Common myeloid progenitor, CD34-positive (primary cell): ENCODE data around the gene PLAAT4.
"Not testable (repeated sequence)": the region's sequence is repeated elsewhere in the genome, so short reads cannot be mapped to it uniquely, and the experiment has no call there.

Experiments
- CTCF ChIA-PET: fragments of 350-600 bp; sonication (Branson Sonifier 250); formaldehyde crosslinking; loops from one replicate; lab custom pipeline; 2021; ENCODE audit warnings: antibody characterized with exemption; lab: Charles Lee
- POLR2A ChIA-PET: fragments of 350-600 bp; sonication (Branson Sonifier 250); formaldehyde crosslinking; loops from one replicate; lab custom pipeline; 2021; ENCODE audit warnings: antibody characterized with exemption; lab: Charles Lee
- DNase-seq, 3 donors: peaks; one replicate each; pipeline versions ENCODE4 v3.0.0 to v3.0.0-alpha.2; 2013
- H3K27ac ChIP-seq, 2 experiments: 1 replicate in 1 of 2; 2 replicates in 1 of 2; pipeline ENCODE4 v1.7.0; 2013; ENCODE audit warnings: inconsistent platforms in 2 of 2, low read length in 2 of 2, mild to moderate bottlenecking in 2 of 2, low read depth in 1 of 2, moderate library complexity in 1 of 2; ENCODE audit not compliant: severe bottlenecking in 2 of 2, insufficient read depth in 1 of 2, poor library complexity in 1 of 2
- H3K27me3 ChIP-seq, 5 experiments: replicated peaks in 2 of 5; 1 replicate in 3 of 5; 2 replicates in 2 of 5; pipeline versions ENCODE4 v1.6.1 to v1.7.0; 2013; ENCODE audit warnings: low read length in 4 of 5, mild to moderate bottlenecking in 2 of 5, moderate library complexity in 2 of 5, inconsistent platforms in 1 of 5; ENCODE audit not compliant: insufficient read depth in 5 of 5, control insufficient read depth in 4 of 5
- H3K36me3 ChIP-seq, 4 experiments: 1 replicate in 2 of 4; 2 replicates in 2 of 4; pipeline versions ENCODE4 v1.6.1 to v1.7.0; 2013; ENCODE audit warnings: low read length in 3 of 4, control low read depth in 1 of 4, mild to moderate bottlenecking in 1 of 4; ENCODE audit not compliant: control insufficient read depth in 4 of 4, insufficient read depth in 4 of 4
- H3K4me1 ChIP-seq, 4 experiments: 1 replicate in 3 of 4; 2 replicates in 1 of 4; pipeline versions ENCODE4 v1.6.1 to v1.7.1; 2013; ENCODE audit warnings: low read length in 3 of 4, mild to moderate bottlenecking in 3 of 4, control low read depth in 1 of 4, inconsistent platforms in 1 of 4, moderate library complexity in 1 of 4; ENCODE audit not compliant: control insufficient read depth in 4 of 4, insufficient read depth in 4 of 4; ENCODE audit errors: control extremely low read depth in 1 of 4
- H3K4me3 ChIP-seq, 7 experiments: 1 replicate in 4 of 7; 2 replicates in 3 of 7; pipeline versions ENCODE4 v1.5.1 to v1.7.0; 2013; ENCODE audit warnings: mild to moderate bottlenecking in 7 of 7, low read length in 6 of 7, moderate library complexity in 6 of 7, inconsistent platforms in 2 of 7, low read depth in 2 of 7, control low read depth in 1 of 7; ENCODE audit not compliant: insufficient read depth in 4 of 7, control insufficient read depth in 1 of 7; ENCODE audit errors: extremely low read depth in 1 of 7
- H3K9me3 ChIP-seq, 5 experiments: 1 replicate in 4 of 5; 2 replicates in 1 of 5; pipeline versions ENCODE4 v1.6.1 to v1.7.1; 2013; ENCODE audit warnings: low read length in 4 of 5, mild to moderate bottlenecking in 2 of 5, inconsistent platforms in 1 of 5, low read depth in 1 of 5, moderate library complexity in 1 of 5; ENCODE audit not compliant: control insufficient read depth in 4 of 5, insufficient read depth in 2 of 5; ENCODE audit errors: control extremely low read depth in 1 of 5
- WGBS: methylation state at CpG from one replicate; pipeline ENCODE4 v1.1.5; 2013; ENCODE audit not compliant: insufficient coverage; 5-methylcytosine and 5-hydroxymethylcytosine counted together

The PLAAT4 gene

DNA sequence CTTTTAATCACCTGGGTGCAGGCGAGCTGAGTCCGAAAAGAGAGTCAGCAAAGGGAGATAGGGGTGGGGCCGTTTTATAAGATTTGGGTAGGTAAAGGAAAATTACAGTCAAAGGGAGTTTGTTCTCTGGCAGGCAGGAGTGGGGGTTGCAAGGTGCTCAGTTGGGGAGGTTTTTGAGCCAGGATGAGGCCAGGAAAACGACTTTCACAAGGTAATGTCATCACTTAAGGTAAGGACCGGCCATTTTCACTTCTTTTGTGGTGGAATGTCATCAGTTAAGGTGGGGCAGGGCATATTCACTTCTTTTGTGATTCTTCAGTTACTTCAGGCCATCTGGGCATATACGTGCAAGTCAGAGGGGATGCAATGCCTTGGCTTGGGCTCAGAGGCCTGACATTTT, 7.2 kb upstream of the PLAAT4 start:
- H3K4me1 ChIP-seq: peaks cover 11 to 43% (median 21%) of the 10 kb centered on the region in 4 experiments
- H3K9me3 ChIP-seq, H3K4me3 ChIP-seq, DNase-seq, H3K36me3 ChIP-seq, H3K27ac ChIP-seq, H3K27me3 ChIP-seq, POLR2A ChIA-PET: not testable (repeated sequence)
- CTCF ChIA-PET: interaction anchor here (0.9 to 1.0 kb wide), 3 partner anchors 14 to 22 kb away, joined by 3 to 4 read pairs (median 3); no protein-coding TSS in a partner anchor
- WGBS: 78% methylated on average over 3 of the region's 6 CpGs

DNA sequence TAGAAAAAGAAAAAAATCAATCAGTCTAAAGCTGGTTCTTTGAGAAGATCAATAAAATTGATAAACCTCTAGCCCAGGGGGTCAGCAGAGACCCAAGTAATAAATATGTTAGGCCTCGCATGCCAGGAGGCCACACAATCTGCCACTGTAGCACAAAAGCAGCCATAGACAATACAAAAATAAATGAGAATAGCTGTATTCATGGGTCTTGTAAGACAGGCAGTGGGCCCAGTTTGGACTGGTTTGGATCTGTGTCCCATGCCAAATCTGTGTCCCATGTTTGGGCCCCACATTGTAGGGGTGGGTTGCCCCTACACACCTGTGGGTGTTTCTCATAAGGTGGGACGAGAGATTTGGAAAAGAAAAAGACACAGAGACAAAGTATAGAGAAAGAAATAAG, 6.6 kb upstream of the PLAAT4 start:
- CTCF ChIA-PET: interaction anchor here (1.0 kb wide), 1 partner anchor 15 kb away, joined by 3 read pairs; no protein-coding TSS in a partner anchor
- peaks cover 11 to 43% (median 21%) of the 10 kb centered on the region in 4 experiments for H3K4me1 ChIP-seq
- no peaks in the 10 kb centered on the region for H3K36me3 ChIP-seq
- no peaks in the 10 kb centered on the region for H3K27me3 ChIP-seq
- H3K4me3 ChIP-seq: no peak overlapping the region
- no peak for DNase-seq
- WGBS: 100% methylated on average over 1 of the region's 2 CpGs
- POLR2A ChIA-PET: no interaction called here
- H3K27ac ChIP-seq: no peak overlapping the region
- H3K9me3 ChIP-seq: no peaks in the 10 kb centered on the region

- H3K36me3 ChIP-seq, H3K27me3 ChIP-seq, H3K27ac ChIP-seq, POLR2A ChIA-PET, H3K9me3 ChIP-seq: not testable (repeated sequence)
- CTCF ChIA-PET: interaction anchor here (0.9 to 3.5 kb wide), 4 partner anchors 21 to 52 kb away, joined by 3 to 10 read pairs (median 3); no protein-coding TSS in a partner anchor
- peak in 2 of 3 donors; percentile 66 to 81 for DNase-seq
- peaks cover 11 to 53% (median 29%) of the 10 kb centered on the region in 4 experiments for H3K4me1 ChIP-seq
- WGBS: 100% methylated on average over 1 of the region's 6 CpGs
- peak overlapping the region in 2 of 7 experiments; percentile 16 to 24 for H3K4me3 ChIP-seq
These were observed 5.4 kb upstream of the PLAAT4 start for GRCh38 chr11:63531074-63531792.

DNA sequence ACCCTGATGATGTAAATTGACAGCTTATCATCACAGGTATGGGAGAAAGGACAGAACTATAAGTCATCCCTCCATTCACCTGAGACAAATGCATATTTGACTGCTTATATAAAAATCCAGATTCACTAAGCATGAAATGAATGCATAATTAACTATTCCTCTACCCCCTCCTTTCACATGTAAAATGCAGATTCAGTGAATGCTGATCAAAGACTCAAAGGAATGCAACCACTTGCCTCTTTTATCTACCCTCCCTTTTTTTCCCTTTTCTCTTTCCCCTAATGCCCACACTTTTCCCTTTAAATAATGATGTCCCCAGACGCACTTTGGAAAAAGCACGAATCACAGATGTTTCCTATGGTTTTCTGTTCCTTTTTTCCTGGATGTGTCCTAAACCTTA, 4.5 kb upstream of the PLAAT4 start:
- CTCF ChIA-PET: interaction anchor here (0.5 to 3.5 kb wide), 6 partner anchors 10 to 661 kb away, joined by 3 to 10 read pairs (median 3); no protein-coding TSS in a partner anchor

GRCh38 chr11:63532799-63533475, 3.7 kb upstream of the PLAAT4 start:
- Histone ChIP-seq H3K9me3 (no peaks in the 10 kb centered on the region), H3K4me3 (no peak overlapping the region), H3K27ac (no peak overlapping the region), H3K36me3 (no peaks in the 10 kb centered on the region), H3K4me1 (peaks cover 13 to 57% (median 36%) of the 10 kb centered on the region in 4 experiments), H3K27me3 (no peaks in the 10 kb centered on the region)
- CTCF ChIA-PET: interaction anchor here (1.2 to 3.5 kb wide), 5 partner anchors 13 to 54 kb away, joined by 3 to 10 read pairs (median 3); no protein-coding TSS in a partner anchor
- POLR2A ChIA-PET: no interaction called here
- WGBS: 84% methylated on average over 3 of the region's 4 CpGs
- no peak for DNase-seq

More for the DNA sequence above, 4.5 kb upstream of the PLAAT4 start:
- H3K4me1 ChIP-seq: peaks cover 13 to 57% (median 35%) of the 10 kb centered on the region in 4 experiments
- WGBS: 81% methylated on average over 2 of the region's 2 CpGs
- H3K4me3 ChIP-seq: no peak overlapping the region
- no peak overlapping the region for H3K27ac ChIP-seq
- no peaks in the 10 kb centered on the region for H3K36me3 ChIP-seq
- no peaks in the 10 kb centered on the region for H3K27me3 ChIP-seq
- no peaks in the 10 kb centered on the region for H3K9me3 ChIP-seq
- DNase-seq: no peak
- POLR2A ChIA-PET: no interaction called here

- ChIA-PET POLR2A (no interaction called here), CTCF (interaction anchor here (1.4 to 3.5 kb wide), 4 partner anchors 14 to 55 kb away, joined by 3 to 10 read pairs (median 4); no protein-coding TSS in a partner anchor)
- H3K27me3 ChIP-seq: no peaks in the 10 kb centered on the region
- H3K4me3 ChIP-seq: no peak overlapping the region
- H3K4me1 ChIP-seq: peaks cover 11 to 59% (median 36%) of the 10 kb centered on the region in 4 experiments
- no peaks in the 10 kb centered on the region for H3K36me3 ChIP-seq
- H3K9me3 ChIP-seq: no peaks in the 10 kb centered on the region
- DNase-seq: no peak
- no peak overlapping the region for H3K27ac ChIP-seq
- WGBS: 63% methylated on average over 3 of the region's 3 CpGs
These were observed 2.5 kb upstream of the PLAAT4 start for GRCh38 chr11:63534076-63534475.
